GM12801 (cell line): ENCODE measurements around the gene GRM7.

Experiments used
- TF ChIP-seq, protein P1 (sequence below): IDR thresholded peaks from one replicate; pipeline ENCODE4 v1.5.1; 2011; ENCODE audit warnings: control low read depth; ENCODE audit not compliant: insufficient read length; ENCODE audit errors: extremely low read depth

The GRM7 gene

DNA sequence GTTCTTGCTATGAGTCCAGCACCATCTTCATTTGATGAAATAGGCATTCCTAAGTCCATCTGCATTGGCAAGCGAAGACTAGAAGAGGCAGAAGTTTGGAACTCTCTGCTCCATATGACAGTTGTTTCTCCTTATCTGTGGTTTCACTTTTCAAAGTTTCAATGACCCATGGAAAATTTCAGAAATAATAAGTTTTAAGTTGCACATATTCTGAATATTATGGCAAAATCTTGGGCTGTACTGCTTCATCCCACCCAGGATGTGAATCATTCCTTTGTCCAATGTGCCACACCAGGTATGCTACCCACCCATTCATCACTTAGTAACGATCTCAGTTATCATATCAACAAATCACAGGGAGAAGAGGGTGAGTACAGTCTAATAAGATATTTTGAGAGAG, 647.9 kb downstream of the GRM7 start:
- TF ChIP-seq, protein P1, sequence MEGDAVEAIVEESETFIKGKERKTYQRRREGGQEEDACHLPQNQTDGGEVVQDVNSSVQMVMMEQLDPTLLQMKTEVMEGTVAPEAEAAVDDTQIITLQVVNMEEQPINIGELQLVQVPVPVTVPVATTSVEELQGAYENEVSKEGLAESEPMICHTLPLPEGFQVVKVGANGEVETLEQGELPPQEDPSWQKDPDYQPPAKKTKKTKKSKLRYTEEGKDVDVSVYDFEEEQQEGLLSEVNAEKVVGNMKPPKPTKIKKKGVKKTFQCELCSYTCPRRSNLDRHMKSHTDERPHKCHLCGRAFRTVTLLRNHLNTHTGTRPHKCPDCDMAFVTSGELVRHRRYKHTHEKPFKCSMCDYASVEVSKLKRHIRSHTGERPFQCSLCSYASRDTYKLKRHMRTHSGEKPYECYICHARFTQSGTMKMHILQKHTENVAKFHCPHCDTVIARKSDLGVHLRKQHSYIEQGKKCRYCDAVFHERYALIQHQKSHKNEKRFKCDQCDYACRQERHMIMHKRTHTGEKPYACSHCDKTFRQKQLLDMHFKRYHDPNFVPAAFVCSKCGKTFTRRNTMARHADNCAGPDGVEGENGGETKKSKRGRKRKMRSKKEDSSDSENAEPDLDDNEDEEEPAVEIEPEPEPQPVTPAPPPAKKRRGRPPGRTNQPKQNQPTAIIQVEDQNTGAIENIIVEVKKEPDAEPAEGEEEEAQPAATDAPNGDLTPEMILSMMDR: no peak

DNA sequence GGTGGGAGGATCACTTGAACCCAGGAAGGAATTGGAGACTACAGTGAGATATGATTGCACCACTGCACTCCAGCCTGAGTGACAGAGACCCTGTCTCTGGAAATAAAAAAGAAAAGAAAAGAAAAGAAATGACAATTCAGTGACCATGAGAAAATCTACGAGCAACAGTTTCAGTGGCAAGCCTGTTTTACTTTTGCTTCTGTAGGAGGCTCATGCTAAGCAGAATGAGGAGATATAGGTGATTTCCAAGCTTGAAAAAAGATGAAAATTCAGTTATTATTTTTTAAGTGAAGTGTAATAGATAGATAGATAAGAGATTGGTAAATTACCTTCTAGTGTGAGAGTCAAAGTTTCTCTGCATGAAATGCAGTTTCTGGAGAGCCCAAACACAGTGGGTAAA, 651.1 kb downstream of the GRM7 start:
- TF ChIP-seq, protein P1: no peak

DNA sequence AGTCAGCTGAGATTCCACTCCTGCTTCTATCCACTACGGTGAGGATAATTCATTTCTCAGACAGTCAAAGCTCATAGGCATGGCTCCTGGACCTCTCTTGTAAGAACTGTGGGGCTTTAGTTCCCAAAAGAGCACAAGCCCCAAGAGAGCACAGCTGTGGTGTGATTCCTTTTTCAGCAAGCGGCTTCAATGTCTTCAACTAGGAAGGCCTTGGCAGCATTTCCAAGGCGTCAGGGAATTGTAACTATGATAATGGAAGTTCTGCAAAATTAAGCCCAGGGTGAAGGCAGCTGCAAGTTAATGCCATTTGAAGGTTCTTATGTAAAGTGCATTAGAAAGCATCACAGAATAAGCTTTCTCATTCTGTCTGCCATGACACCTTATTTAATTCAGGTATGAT, 657.1 kb downstream of the GRM7 start:
- TF ChIP-seq, protein P1: no peak

DNA sequence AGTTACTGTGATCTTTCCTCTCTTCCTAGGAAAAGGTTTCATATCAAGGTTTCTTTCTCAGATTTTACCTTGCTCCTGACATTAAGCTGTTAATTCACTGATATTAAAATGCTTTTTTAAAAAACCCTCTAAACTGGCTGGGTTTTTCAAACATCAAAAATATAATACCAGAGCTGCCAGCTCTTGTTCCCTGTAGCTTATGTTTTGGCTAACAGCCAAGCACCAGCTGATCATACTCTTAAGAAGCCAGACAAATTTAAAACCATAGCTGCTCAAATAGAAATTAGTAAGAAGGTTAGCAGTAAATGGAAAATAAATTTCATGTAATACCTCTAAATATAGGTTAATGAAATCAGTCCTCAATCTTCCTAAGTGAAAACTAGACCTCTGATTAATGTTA, 657.5 kb downstream of the GRM7 start:
- TF ChIP-seq, protein P1: no peak

DNA sequence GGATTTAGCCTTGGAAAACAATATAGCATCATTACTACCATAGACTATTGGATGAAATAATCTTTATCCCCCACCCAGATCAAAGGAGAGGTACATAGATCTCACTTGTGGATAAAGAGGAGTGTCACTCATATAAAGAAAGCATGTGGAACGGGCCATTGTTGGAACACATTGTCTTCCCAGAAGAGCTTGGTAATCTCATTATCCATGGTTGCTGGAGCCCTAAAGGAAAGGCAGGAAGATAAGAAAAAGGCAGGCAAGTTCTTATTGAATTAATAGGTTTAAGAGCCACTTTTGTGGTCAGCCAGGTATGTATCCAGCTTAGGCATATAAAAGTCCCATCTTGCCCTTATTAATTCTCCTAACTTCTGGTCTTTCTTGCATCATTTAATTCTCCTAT, 659.1 kb downstream of the GRM7 start:
- TF ChIP-seq, protein P1: no peak

DNA sequence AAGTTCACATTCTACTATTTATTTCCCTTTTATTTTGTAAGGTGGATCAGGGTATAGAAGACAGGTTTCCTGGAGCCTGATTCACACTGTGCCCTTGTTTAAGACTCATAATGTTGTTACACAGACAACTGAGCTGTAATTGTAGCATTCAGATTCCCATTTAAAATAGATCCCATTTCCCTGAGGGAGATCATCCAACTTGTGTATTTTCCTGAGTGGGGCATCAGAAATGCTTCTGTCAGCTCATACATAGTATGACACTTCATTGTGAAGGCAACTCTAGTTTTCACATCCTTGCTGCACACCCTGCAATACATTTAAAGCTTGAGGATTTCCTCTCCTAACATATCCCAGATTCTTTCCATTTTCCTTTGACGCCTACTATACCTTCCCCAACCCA, 659.7 kb downstream of the GRM7 start:
- TF ChIP-seq, protein P1: no peak

DNA sequence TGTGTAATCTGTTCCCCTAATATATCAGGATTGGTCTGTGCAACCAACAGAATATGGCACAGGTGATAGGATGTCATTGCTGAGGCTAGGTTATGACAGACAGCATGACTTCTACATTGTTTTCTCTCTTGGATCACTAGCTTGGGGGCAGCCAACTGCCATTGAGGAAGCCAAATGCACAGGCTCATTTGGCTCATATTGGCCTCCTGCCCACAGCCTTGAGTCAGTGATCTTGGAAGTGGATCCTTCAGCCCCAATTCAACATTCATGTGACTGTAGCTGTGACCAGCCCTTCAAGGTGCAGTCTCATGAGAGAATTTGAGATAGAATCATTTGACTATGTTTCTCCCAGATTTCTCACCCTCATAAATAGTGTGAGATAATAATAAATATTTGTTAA, 675.6 kb downstream of the GRM7 start:
- TF ChIP-seq, protein P1: no peak

DNA sequence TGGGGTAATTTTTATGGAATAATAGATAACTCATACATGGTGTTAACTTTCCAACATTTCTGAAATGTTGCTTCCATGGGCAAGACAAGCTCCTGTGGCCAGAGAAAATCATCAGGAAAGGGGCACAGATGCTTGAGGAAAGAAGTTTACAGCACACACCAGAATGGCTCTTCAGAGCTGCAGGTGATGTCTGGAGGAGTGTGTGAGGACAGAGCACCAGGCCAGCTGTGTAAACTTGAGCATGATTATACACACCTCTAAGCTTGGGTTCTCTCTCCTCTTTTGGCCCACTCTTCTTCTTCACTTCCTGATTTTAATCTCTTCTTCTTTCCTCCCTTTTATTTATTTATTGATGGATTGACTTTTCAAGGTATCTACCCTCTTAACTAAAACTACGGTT, 676.0 kb downstream of the GRM7 start:
- TF ChIP-seq, protein P1: no peak
